Measurements from ENCODE around the gene KCTD19.

GRCh38 chr16:67277294-67277998 is 49.1 kb downstream of the KCTD19 start:
- TF ChIP-seq CTCF (IDR thresholded peaks at IDR 0.05; ENCODE audit: low read depth, low read length, poor library complexity, severe bottlenecking) = no peak
- TF ChIP-seq EZH2phosphoT487 (IDR thresholded peaks at IDR 0.05; ENCODE audit: borderline replicate concordance, low read length) = no peak
